ENCODE data around the gene NEDD8. TPM values are rescaled to one million over a fixed set of nuclear protein-coding genes. Genes with fewer than 3 reads are reported as not detected.
A peak's percentile ranks its signal among the peaks of the same experiment; 100 is the strongest.

Gene NEDD8
- total RNA-seq, 1 donor from 2014 or later, result 73.5 TPM

- no peak for DNase-seq
These were observed 52.0 kb downstream of the NEDD8 start for GRCh38 chr14:24179961-24180796.

- no peak for DNase-seq
These were observed 52.7 kb downstream of the NEDD8 start for GRCh38 chr14:24179294-24179960.

GRCh38 chr14:24178399-24179178 is 53.6 kb downstream of the NEDD8 start:
- no peak for DNase-seq

DNA sequence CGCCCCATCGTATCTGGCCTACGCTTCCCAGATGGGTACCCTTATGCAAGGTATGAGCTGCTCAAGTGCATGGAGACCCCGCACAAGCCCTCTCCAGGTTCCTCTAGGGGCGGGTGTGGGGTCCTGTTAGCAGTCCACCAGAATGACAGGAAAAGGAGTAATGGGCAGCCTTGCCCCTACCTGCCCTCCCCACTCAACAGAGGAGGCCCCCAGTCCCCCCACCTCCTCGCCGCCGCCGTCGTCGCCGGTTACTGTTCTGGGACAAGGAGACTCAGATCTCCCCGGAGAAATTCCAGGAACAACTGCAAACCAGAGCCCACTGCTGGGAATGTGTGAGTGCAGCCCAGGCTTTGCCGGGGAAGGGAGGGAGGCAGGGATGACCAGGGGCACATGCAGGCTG is 54.3 kb downstream of the NEDD8 start:
- no peak for DNase-seq

DNA sequence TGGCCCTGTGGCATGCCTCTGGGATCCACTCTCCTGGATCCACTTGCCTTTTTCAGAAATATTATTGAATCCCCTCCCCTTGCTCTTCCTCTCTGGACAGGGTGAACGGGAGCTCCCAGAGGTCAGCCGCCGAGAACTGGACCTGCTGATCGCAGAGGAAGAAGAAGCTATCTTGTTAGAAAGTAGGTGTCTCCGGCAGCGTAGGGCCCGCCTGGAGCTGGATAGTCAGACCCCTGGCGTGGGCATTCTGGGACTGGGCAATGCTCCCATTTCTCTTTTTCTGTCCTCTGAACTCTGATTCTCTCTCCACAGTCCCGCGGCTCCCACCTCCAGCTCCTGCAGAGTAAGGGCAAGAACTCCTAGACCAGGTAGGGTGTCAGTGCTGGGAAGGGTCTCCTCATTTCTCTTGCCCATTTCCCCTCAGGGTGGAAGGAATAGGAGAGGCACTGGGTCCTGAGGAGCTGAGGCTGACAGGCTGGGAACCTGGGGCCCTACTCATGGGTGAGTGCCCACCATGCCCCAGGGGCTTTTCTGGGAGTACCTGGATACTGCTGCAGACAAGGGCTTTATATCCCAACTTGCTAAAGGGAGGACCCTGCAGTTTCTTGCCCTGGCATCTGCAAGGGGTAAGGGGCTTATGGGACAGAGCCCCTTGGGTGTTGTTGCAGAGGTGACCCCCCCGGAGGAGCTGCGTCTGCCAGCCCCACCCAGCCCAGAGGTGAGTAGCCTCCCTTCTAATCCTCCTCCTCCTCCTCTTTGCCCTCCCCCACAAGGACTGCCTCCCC is 54.9 kb downstream of the NEDD8 start:
- no peak for DNase-seq

DNA sequence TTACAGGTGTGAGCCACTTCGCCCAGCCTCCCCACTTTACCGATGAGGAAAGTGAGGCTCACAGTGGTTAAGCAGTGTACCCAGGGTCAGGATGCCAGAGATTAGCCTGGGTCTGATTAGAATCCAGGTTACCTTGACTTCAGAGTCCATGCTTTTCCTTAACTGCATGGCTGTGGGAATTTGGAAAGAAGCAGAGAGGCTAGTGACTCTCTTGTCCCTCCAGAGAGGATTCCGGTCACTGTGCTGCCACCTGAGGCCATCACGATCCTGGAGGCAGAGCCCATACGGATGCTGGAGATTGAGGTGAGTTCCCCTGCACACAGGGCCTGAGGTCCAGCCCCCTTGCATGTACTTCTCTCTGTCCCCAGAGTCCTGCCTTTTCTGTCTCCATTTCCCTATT is 55.6 kb downstream of the NEDD8 start:
- DNase-seq, result no peak

DNA sequence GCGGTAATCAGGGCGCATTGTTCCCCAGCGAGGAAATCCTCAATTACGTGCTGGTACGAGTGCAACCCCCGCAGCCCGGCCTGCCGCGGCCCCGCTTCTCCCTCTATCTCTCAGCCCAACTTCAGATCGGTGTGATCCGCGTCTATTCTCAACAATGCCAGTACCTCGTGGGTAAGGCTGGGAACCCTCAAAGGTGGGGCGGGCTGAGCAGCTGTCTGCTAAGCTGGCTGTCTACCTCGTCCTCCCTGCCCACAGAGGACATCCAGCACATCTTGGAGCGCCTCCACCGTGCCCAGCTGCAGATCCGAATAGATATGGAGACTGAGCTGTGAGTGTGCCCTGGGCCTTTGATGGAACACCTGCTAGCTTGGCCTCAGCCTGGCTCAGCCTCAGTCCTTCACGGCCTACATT is 59.3 kb downstream of the NEDD8 start:
- DNase-seq, result no peak

DNA sequence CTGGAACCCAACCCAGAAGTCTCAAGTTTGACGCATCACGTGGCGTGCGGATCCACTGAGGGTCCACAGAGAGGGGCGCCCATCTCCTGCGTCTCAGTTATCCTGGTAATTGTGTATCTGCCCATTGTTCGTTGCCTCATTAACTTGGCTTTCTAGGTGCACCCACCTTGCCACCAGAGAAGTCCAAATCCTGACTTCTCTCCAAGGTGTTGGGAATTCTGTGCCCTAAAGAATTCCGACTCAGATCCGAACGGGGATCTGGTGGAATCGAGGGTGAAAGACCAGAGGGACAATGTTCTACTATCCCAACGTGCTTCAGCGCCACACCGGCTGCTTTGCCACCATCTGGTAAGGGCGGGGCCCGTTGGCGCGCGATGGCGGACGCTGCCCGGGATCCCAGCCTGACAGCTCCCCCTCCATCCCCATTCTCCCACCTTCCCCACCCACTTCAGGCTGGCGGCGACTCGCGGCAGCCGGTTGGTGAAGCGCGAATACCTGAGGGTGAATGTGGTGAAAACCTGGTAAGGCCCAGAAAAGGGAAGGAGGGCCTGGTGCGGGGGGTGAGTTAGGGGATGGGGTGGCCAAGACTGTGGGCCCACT is 59.8 kb downstream of the NEDD8 start:
- DNase-seq, result no peak

GRCh38 chr14:24171422-24172260 is 60.5 kb downstream of the NEDD8 start, which contains the start of gene REC8:
Gene REC8, plus strand, starts transcription at chr14:24172080. Its CDS starts 473 bp downstream, at chr14:24172553.
- peak; percentile 87 for DNase-seq

GRCh38 chr14:24167469-24168114 is 64.6 kb downstream of the NEDD8 start:
- no peak for DNase-seq

Small RNA genes lying within 50 kb of the gene (small RNA-seq; reads per million reads assigned to genes)
- gene AL136295.4 (ENCODE audit: low replicate concordance), result not detected
- not detected for gene CHMP4A (ENCODE audit: low replicate concordance)
- gene IPO4 (ENCODE audit: low replicate concordance), result not detected
- gene MDP1 (ENCODE audit: low replicate concordance), result not detected

Other genes with a start within 250 kb of the NEDD8 start
- 8.7 TPM for gene DHRS4L2, start 243.4 kb downstream of the NEDD8 start, total RNA-seq
- 0.69 TPM for gene CARMIL3, start 180.4 kb downstream of the NEDD8 start, total RNA-seq
- 0.20 TPM for gene CPNE6, start 160.8 kb downstream of the NEDD8 start, total RNA-seq
- gene PCK2, start 138.1 kb downstream of the NEDD8 start, total RNA-seq, result 7.2 TPM
- 45.2 TPM for gene DCAF11, start 117.6 kb downstream of the NEDD8 start, total RNA-seq
- gene NRL, start 117.4 kb downstream of the NEDD8 start, total RNA-seq, result 0.69 TPM
- 13.0 TPM for gene FITM1, start 101.7 kb downstream of the NEDD8 start, total RNA-seq
- 59.7 TPM for gene PSME1, start 96.2 kb downstream of the NEDD8 start, total RNA-seq
- 6.8 TPM for gene EMC9, start 90.8 kb downstream of the NEDD8 start, total RNA-seq
- 62.5 TPM for gene PSME2, start 85.8 kb downstream of the NEDD8 start, total RNA-seq
- gene RNF31, start 84.9 kb downstream of the NEDD8 start, total RNA-seq, result 24.2 TPM
- gene IRF9, start 71.1 kb downstream of the NEDD8 start, total RNA-seq, result 43.4 TPM
- gene REC8, start 60.3 kb downstream of the NEDD8 start, total RNA-seq, result 3.6 TPM
- 22.8 TPM for gene IPO4, start 43.6 kb downstream of the NEDD8 start, total RNA-seq
- 22.4 TPM for gene TM9SF1, start 36.9 kb downstream of the NEDD8 start, total RNA-seq
- not detected for gene TSSK4, start 26.7 kb downstream of the NEDD8 start, total RNA-seq
- gene CHMP4A, start 18.9 kb downstream of the NEDD8 start, total RNA-seq, result 30.1 TPM
- gene MDP1, start 16.3 kb downstream of the NEDD8 start, total RNA-seq, result 9.5 TPM
- 39.9 TPM for gene GMPR2, start 562 bp upstream of the NEDD8 start, total RNA-seq
- gene TINF2, start 10.3 kb upstream of the NEDD8 start, total RNA-seq, result 36.2 TPM
- 26.1 TPM for gene TGM1, start 30.8 kb upstream of the NEDD8 start, total RNA-seq
- 13.2 TPM for gene RABGGTA, start 39.2 kb upstream of the NEDD8 start, total RNA-seq
- 17.9 TPM for gene DHRS1, start 67.4 kb upstream of the NEDD8 start, total RNA-seq
- 14.8 TPM for gene NOP9, start 67.5 kb upstream of the NEDD8 start, total RNA-seq
- gene CIDEB, start 75.6 kb upstream of the NEDD8 start, total RNA-seq, result 7.9 TPM
- gene LTB4R2, start 77.8 kb upstream of the NEDD8 start, total RNA-seq, result 13.9 TPM
- 8.6 TPM for gene LTB4R, start 79.1 kb upstream of the NEDD8 start, total RNA-seq
- 9.6 TPM for gene ADCY4, start 102.7 kb upstream of the NEDD8 start, total RNA-seq
- 5.6 TPM for gene RIPK3, start 107.6 kb upstream of the NEDD8 start, total RNA-seq
- 33.7 TPM for gene NFATC4, start 135.8 kb upstream of the NEDD8 start, total RNA-seq
- 33.0 TPM for gene NYNRIN, start 166.6 kb upstream of the NEDD8 start, total RNA-seq
- gene CBLN3, start 197.3 kb upstream of the NEDD8 start, total RNA-seq, result 1.8 TPM
- gene KHNYN, start 197.6 kb upstream of the NEDD8 start, total RNA-seq, result 38.8 TPM
- gene SDR39U1, start 210.4 kb upstream of the NEDD8 start, total RNA-seq, result 13.5 TPM